Ovary (tissue), 9 donors: ENCODE data around the gene MDH1B. TPM values are rescaled to one million over a fixed set of nuclear protein-coding genes. Genes with fewer than 3 reads are reported as not detected.

Experiments
- DNase-seq, 5 donors: peaks; one replicate each; pipeline ENCODE4 v3.0.0-alpha.2; 2019 to 2020
- H3K27ac ChIP-seq, 2 donors: fragments of 200-600 bp; one replicate each; pipeline versions ENCODE4 v1.5.1 to v1.8.0; 2019 to 2022
- H3K27me3 ChIP-seq: fragments of 200-600 bp; one replicate; pipeline ENCODE4 v1.8.0; 2022
- H3K36me3 ChIP-seq: fragments of 200-600 bp; sonication (generic); one replicate; pipeline ENCODE4 v1.5.1; 2019
- H3K4me1 ChIP-seq: one replicate; pipeline ENCODE4 v1.8.1; 2013; ENCODE audit warnings: mild to moderate bottlenecking, moderate library complexity; ENCODE audit not compliant: insufficient read depth
- H3K4me3 ChIP-seq: fragments of 200-600 bp; sonication (generic); one replicate; pipeline ENCODE4 v1.5.1; 2017
- H3K9me3 ChIP-seq, 2 donors: fragments of 200-600 bp in 1 of 2; sonication (generic) in 1 of 2; one replicate each; pipeline versions ENCODE4 v1.5.1 to v1.8.1; 2013 to 2019; ENCODE audit warnings: mild to moderate bottlenecking in 1 of 2, moderate library complexity in 1 of 2
- EP300 ChIP-seq: sonication (generic); formaldehyde crosslinking; IDR thresholded peaks from one replicate; pipeline ENCODE4 v1.6.1; 2017; ENCODE audit warnings: antibody characterized with exemption
- POLR2A ChIP-seq: fragments of 450-650 bp; IDR thresholded peaks from one replicate; pipeline ENCODE4 v1.6.1; 2017; ENCODE audit warnings: antibody characterized with exemption, mild to moderate bottlenecking, moderate library complexity
- whole genome bisulfite sequencing, 3 donors: extraction: QIAGEN DNeasy Blood & Tissue Kit in 1 of 3; methylation state at CpG; one replicate each; pipeline versions ENCODE4 v1.1.5 to v1.1.7; 2013 to 2017; 5-methylcytosine and 5-hydroxymethylcytosine counted together
- intact Hi-C, 4 donors: fragments of 100-400 bp; cut with DNase I; formaldehyde crosslinking; loops; one replicate each; pipeline versions ENCODE4 v1.11.0 to v1.15.1; 2022 to 2023
- polyA plus RNA-seq, 2 donors: library from polyadenylated mRNA; stranded (reverse); fragments of 200-250 nt in 1 of 2; fragments of 350-450 nt in 1 of 2; fragmentation: Illumina TruSeq in 1 of 2; extraction: RNeasy Lipid Tissue Mini Kit (QIAGEN cat#74804) in 1 of 2; gene quantifications; one replicate each; pipeline ENCODE4 v1.2.3, GENCODE V29; 2013 to 2014
- total RNA-seq, 7 donors: library from RNA; depleted of rRNA in 2 of 7; stranded (reverse); fragments of >200 nt in 2 of 7; fragmentation: NEBNext Ultra II Directional in 3 of 7; extraction: Animal tissue kit (Norgen Biotek cat#: 25700) in 3 of 7; gene quantifications; one replicate each; pipeline versions ENCODE4 v1.1.0 to v1.2.4, GENCODE V29; 2016 to 2023
- TF ChIP-seq, protein P1 (sequence below), 3 donors: fragments of 450-650 bp in 2 of 3; fragments of 200-600 bp in 1 of 3; IDR thresholded peaks; one replicate each; pipeline versions ENCODE4 v1.5.1 to v1.8.0; 2016 to 2022; ENCODE audit warnings: antibody characterized with exemption in 3 of 3, mild to moderate bottlenecking in 1 of 3
- donor health status: DM: no; HTN: no; CAD: no; lungs with moderate emphysema.
- donor health status: DM: no; HTN: no; CAD: no.
- donor health status: Bipolar disorder and iron deficiency.
- donor health status: DM: yes; HTN: yes; CAD: no.
- donor health status: DM: no; HTN: no; CAD: no.
- donor health status: DM: yes; HTN: yes; CAD: no.

MDH1B gene
- total and polyA plus RNA-seq, 9 donors: 0.57 to 16.7 (median 1.7) TPM

DNA sequence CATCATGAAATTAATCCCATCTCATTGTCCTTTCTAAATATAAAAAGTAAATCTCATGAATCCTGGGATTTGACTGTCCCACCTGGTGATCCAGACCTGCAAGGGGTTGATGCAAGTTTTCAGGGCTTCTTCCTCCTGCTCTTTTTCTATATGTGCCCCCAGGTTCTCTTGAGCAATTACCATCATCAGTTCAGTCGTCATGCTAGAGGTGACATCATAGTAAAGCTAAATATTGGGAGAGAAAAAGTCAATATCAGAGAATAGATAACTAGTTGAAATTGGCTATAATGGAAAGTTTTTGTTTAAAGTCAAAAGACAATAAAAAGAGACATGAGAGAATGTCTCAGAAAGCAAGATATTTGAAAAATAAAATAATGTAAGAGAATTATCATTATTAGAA, 8.3 kb downstream of the MDH1B start:
- intact Hi-C loops: no loop called here
- Histone ChIP-seq H3K9me3 (no peaks in the 10 kb centered on the region), H3K4me3 (no peak overlapping the region), H3K27ac (no peak overlapping the region), H3K4me1 (no peaks in the 10 kb centered on the region), H3K36me3 (no peaks in the 10 kb centered on the region), H3K27me3 (no peaks in the 10 kb centered on the region)
- DNase-seq: no peak
- WGBS, 3 donors: 49 to 73% (median 52%) methylated on average over 1 of the region's 1 CpG
- no peak for TF ChIP-seq POLR2A
- no peak for TF ChIP-seq EP300
- TF ChIP-seq, protein P1, sequence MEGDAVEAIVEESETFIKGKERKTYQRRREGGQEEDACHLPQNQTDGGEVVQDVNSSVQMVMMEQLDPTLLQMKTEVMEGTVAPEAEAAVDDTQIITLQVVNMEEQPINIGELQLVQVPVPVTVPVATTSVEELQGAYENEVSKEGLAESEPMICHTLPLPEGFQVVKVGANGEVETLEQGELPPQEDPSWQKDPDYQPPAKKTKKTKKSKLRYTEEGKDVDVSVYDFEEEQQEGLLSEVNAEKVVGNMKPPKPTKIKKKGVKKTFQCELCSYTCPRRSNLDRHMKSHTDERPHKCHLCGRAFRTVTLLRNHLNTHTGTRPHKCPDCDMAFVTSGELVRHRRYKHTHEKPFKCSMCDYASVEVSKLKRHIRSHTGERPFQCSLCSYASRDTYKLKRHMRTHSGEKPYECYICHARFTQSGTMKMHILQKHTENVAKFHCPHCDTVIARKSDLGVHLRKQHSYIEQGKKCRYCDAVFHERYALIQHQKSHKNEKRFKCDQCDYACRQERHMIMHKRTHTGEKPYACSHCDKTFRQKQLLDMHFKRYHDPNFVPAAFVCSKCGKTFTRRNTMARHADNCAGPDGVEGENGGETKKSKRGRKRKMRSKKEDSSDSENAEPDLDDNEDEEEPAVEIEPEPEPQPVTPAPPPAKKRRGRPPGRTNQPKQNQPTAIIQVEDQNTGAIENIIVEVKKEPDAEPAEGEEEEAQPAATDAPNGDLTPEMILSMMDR (IDR thresholded peaks at IDR 0.05): no peak

DNA sequence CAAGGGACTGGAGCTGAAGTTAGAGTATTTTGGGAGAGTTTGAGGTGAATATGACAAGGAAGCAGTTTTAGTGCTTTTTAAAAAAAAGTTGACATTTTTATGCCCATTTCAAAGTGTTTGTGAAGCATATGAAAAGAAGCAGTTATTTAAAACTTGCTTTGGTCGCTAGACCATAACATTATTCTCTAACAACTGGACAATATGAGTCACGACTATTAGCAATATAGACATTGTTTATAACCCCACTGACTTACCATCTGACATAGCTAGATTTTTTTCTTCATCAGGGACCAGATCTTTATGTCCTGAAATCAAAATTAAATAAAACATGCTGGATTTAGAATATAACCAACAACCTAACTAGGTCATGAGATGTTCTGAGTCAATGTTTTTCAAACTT, 24.3 kb downstream of the MDH1B start:
- no peak overlapping the region for H3K27ac ChIP-seq
- TF ChIP-seq POLR2A (no peak), EP300 (no peak)
- TF ChIP-seq, protein P1 (IDR thresholded peaks at IDR 0.05): no peak
- no peaks in the 10 kb centered on the region for H3K27me3 ChIP-seq
- H3K9me3 ChIP-seq: no peaks in the 10 kb centered on the region
- WGBS, 3 donors: 55 to 74% (median 65%) methylated on average over 2 of the region's 2 CpGs
- intact Hi-C loops: no loop called here
- no peaks in the 10 kb centered on the region for H3K36me3 ChIP-seq
- no peaks in the 10 kb centered on the region for H3K4me1 ChIP-seq
- no peak overlapping the region for H3K4me3 ChIP-seq
- no peak for DNase-seq

DNA sequence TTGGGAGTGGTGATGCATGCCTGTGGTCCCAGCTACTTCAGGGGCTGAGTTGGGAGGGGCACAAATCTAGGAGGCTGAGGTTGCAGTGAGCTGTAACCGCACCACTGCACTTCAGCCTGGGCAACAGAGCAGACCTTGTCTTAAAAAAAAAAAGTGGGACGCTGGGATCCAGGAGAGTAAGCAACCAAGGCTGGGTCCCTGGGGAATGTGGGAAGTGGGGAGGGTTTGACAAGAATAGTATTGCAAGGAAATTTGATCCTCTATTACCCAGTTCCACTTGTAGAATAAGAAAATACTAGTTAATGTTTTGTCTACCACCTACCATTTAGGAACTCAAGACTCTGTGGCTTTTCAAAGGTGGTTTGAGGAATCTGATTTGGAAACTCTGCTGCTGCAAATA, 25.9 kb downstream of the MDH1B start:
- no peaks in the 10 kb centered on the region for H3K27me3 ChIP-seq
- H3K4me1 ChIP-seq: no peaks in the 10 kb centered on the region
- DNase-seq: no peak
- TF ChIP-seq, protein P1 (IDR thresholded peaks at IDR 0.05): no peak
- TF ChIP-seq EP300: no peak
- no peak for TF ChIP-seq POLR2A
- H3K36me3 ChIP-seq: no peaks in the 10 kb centered on the region
- H3K4me3 ChIP-seq: no peak overlapping the region
- no peaks in the 10 kb centered on the region for H3K9me3 ChIP-seq
- 60 to 72% (median 71%) methylated on average over 2 of the region's 2 CpGs for WGBS, 3 donors
- intact Hi-C loops: no loop called here
- H3K27ac ChIP-seq: no peak overlapping the region

DNA sequence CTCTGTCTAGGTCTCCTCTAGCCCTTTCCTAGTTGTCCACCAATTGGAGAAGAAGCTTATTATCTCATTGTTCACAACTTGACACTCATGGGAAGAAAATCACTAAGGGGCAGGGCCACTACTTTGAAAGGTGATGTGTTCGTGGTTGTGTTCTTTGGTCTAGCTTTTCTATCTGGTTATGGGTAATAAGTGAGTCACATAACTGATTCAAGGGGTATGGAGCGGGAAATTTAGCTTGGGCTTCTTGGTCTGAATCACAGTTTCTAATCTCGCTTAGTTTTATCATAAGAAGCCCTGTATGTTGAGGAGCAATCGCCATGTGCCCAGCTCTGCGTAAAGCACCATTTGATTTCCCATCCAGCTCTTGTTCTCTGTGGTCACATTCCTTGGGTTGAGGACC, 28.2 kb downstream of the MDH1B start:
- DNase-seq: no peak
- intact Hi-C loops: no loop called here
- Histone ChIP-seq H3K36me3 (no peaks in the 10 kb centered on the region), H3K9me3 (no peaks in the 10 kb centered on the region), H3K27ac (no peak overlapping the region), H3K27me3 (no peaks in the 10 kb centered on the region), H3K4me3 (no peak overlapping the region), H3K4me1 (no peaks in the 10 kb centered on the region)
- WGBS, 3 donors: 88 to 96% (median 94%) methylated on average over 5 of the region's 5 CpGs
- TF ChIP-seq, protein P1 (IDR thresholded peaks at IDR 0.05): no peak
- TF ChIP-seq EP300 (no peak), POLR2A (no peak)

DNA sequence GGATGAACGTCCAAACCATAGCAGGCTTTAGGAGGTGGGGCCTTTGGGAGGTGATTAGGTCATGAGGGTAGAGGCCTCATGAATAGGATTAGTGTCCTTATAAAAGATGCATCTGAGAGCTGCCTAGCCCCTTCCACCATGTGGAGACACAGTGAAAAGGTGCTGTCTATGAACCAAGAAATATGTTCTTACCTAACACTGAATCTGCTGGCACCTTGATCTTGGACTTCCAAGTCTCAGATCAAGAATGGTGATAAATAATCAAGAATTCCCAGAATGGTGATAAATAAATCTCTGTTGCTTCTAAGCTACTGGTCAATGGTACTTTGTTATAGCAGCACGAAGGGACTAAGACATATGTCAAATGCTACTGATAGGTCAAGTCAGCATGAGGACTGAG, 31.8 kb downstream of the MDH1B start:
- Histone ChIP-seq H3K27me3 (no peaks in the 10 kb centered on the region), H3K4me3 (no peak overlapping the region), H3K36me3 (no peaks in the 10 kb centered on the region), H3K4me1 (no peaks in the 10 kb centered on the region), H3K27ac (no peak overlapping the region), H3K9me3 (no peaks in the 10 kb centered on the region)
- intact Hi-C loops: no loop called here
- TF ChIP-seq EP300 (no peak), POLR2A (no peak)
- TF ChIP-seq, protein P1 (IDR thresholded peaks at IDR 0.05): no peak
- WGBS, 3 donors: 67 to 83% (median 71%) methylated on average over 2 of the region's 2 CpGs
- DNase-seq: no peak
